MM.1S (cell line): ENCODE measurements around the gene FASLG.

Source experiments
- DNase-seq: peaks from one replicate; pipeline ENCODE4 v3.0.0-alpha.2; 2015
- H2AFZ ChIP-seq: fragments of 300-600 bp; sonication (generic); 2 replicates; pipeline ENCODE4 v1.6.0; 2016; ENCODE audit warnings: antibody characterized with exemption, low read length
- H3F3A ChIP-seq: fragments of 300-600 bp; sonication (generic); 2 replicates; pipeline ENCODE4 v1.6.1; 2016; ENCODE audit warnings: mild to moderate bottlenecking, antibody characterized with exemption, low read length, moderate library complexity, mixed read lengths; ENCODE audit not compliant: insufficient read depth
- H3K27ac ChIP-seq: fragments of 300-600 bp; sonication (generic); 2 replicates; pipeline ENCODE4 v1.5.1; 2016; ENCODE audit warnings: mild to moderate bottlenecking, low read length
- H3K27me3 ChIP-seq: fragments of 300-600 bp; sonication (generic); replicated peaks from 2 replicates; pipeline ENCODE4 v1.6.0; 2016; ENCODE audit warnings: low read length; ENCODE audit not compliant: insufficient read depth
- H3K36me3 ChIP-seq: fragments of 300-600 bp; sonication (generic); replicated peaks from 2 replicates; pipeline ENCODE4 v1.6.1; 2016; ENCODE audit warnings: mild to moderate bottlenecking, low read length, mixed read lengths; ENCODE audit not compliant: insufficient read depth
- H3K4me1 ChIP-seq: fragments of 300-600 bp; sonication (generic); 2 replicates; pipeline ENCODE4 v1.6.1; 2016; ENCODE audit warnings: low read length, mixed read lengths
- H3K4me2 ChIP-seq: fragments of 300-600 bp; sonication (generic); 2 replicates; pipeline ENCODE4 v1.6.0; 2016; ENCODE audit warnings: low read depth, low read length
- H3K4me3 ChIP-seq: fragments of 300-600 bp; sonication (generic); 2 replicates; pipeline ENCODE4 v1.5.1; 2016; ENCODE audit warnings: low read length, mixed read lengths
- H3K79me2 ChIP-seq: fragments of 300-600 bp; sonication (generic); 2 replicates; pipeline ENCODE4 v1.6.1; 2016; ENCODE audit warnings: mixed run types, low read length, mixed read lengths
- H3K9ac ChIP-seq: fragments of 300-600 bp; sonication (generic); 2 replicates; pipeline ENCODE4 v1.6.1; 2016; ENCODE audit warnings: low read length, mixed read lengths
- H3K9me2 ChIP-seq: fragments of 300-600 bp; sonication (generic); replicated peaks from 2 replicates; pipeline ENCODE4 v1.6.1; 2016; ENCODE audit warnings: mild to moderate bottlenecking, low read length, mixed read lengths; ENCODE audit not compliant: insufficient read depth
- H3K9me3 ChIP-seq: fragments of 300-600 bp; sonication (generic); replicated peaks from 2 replicates; pipeline ENCODE4 v1.6.1; 2016; ENCODE audit warnings: mild to moderate bottlenecking, low read length, mixed read lengths; ENCODE audit not compliant: insufficient read depth
- H4K20me1 ChIP-seq: fragments of 300-600 bp; sonication (generic); 2 replicates; pipeline ENCODE4 v1.6.1; 2016; ENCODE audit warnings: mild to moderate bottlenecking, low read length, moderate library complexity, mixed read lengths; ENCODE audit not compliant: insufficient read depth
- CTCF ChIP-seq: fragments of 300-600 bp; sonication (generic); IDR thresholded peaks from 2 replicates; pipeline ENCODE4 v1.5.1; 2016; ENCODE audit warnings: antibody characterized with exemption, low read length, mixed read lengths
- EZH2 ChIP-seq: fragments of 300-600 bp; sonication (generic); optimal IDR thresholded peaks from 2 replicates; pipeline ENCODE3; 2017; ENCODE audit warnings: low read depth, mild to moderate bottlenecking, antibody characterized with exemption, low read length, mixed read lengths
- EZH2phosphoT487 ChIP-seq: fragments of 300-600 bp; sonication (generic); IDR thresholded peaks from 2 replicates; pipeline ENCODE4 v1.6.1; 2018; ENCODE audit warnings: antibody characterized with exemption, low read length

Gene FASLG

GRCh38 chr1:172658871-172659453 lies at the start of gene FASLG:
FASLG (plus strand) TSS chr1:172659103; CDS start chr1:172659202, 99 bp downstream.
- H4K20me1 ChIP-seq, result no peaks in the 10 kb centered on the region
- no peaks in the 10 kb centered on the region for H3K27me3 ChIP-seq
- DNase-seq, result no peak
- H3K9me2 ChIP-seq, result no peaks in the 10 kb centered on the region
- no peaks in the 10 kb centered on the region for H3K79me2 ChIP-seq
- H3K4me3 ChIP-seq, result no peak within 1 kb of the TSS
- no peaks in the 10 kb centered on the region for H3K4me1 ChIP-seq
- no peak within 1 kb of the TSS for H3K9ac ChIP-seq
- H3K36me3 ChIP-seq, result no peaks in the 10 kb centered on the region
- no peak for TF ChIP-seq EZH2phosphoT487
- TF ChIP-seq EZH2, result no peak
- no peak for TF ChIP-seq CTCF
- no peak within 1 kb of the TSS for H3K27ac ChIP-seq
- no peaks in the 10 kb centered on the region for H3F3A ChIP-seq
- H3K9me3 ChIP-seq, result no peaks in the 10 kb centered on the region
- no peak within 1 kb of the TSS for H3K4me2 ChIP-seq
- no peak within 1 kb of the TSS for H2AFZ ChIP-seq

- Histone ChIP-seq H2AFZ (no peak overlapping the region), H3F3A (no peaks in the 10 kb centered on the region), H3K4me2 (no peak overlapping the region), H3K9me3 (no peaks in the 10 kb centered on the region), H4K20me1 (no peaks in the 10 kb centered on the region), H3K4me1 (no peaks in the 10 kb centered on the region), H3K9me2 (no peaks in the 10 kb centered on the region), H3K9ac (no peak overlapping the region), H3K27ac (no peak overlapping the region), H3K36me3 (no peaks in the 10 kb centered on the region), H3K4me3 (no peak overlapping the region), H3K79me2 (no peaks in the 10 kb centered on the region), H3K27me3 (no peaks in the 10 kb centered on the region)
- peak; percentile 48 for TF ChIP-seq CTCF
- TF ChIP-seq EZH2phosphoT487, result no peak
- DNase-seq, result no peak
These were observed 49.4 kb upstream of the FASLG start for GRCh38 chr1:172609528-172609927.

- H4K20me1 ChIP-seq, result no peaks in the 10 kb centered on the region
- no peak overlapping the region for H3K9ac ChIP-seq
- H3K4me3 ChIP-seq, result no peak overlapping the region
- H3K4me1 ChIP-seq, result no peaks in the 10 kb centered on the region
- H3K36me3 ChIP-seq, result no peaks in the 10 kb centered on the region
- no peaks in the 10 kb centered on the region for H3F3A ChIP-seq
- H3K27me3 ChIP-seq, result no peaks in the 10 kb centered on the region
- TF ChIP-seq EZH2 (no peak), CTCF (no peak), EZH2phosphoT487 (no peak)
- H3K79me2 ChIP-seq, result no peaks in the 10 kb centered on the region
- no peaks in the 10 kb centered on the region for H3K9me2 ChIP-seq
- H3K4me2 ChIP-seq, result no peak overlapping the region
- no peak overlapping the region for H2AFZ ChIP-seq
- no peak overlapping the region for H3K27ac ChIP-seq
- no peaks in the 10 kb centered on the region for H3K9me3 ChIP-seq
- no peak for DNase-seq
These were observed 46.4 kb upstream of the FASLG start for GRCh38 chr1:172612478-172612877.
